Subcutaneous adipose tissue (tissue), 4 donors: ENCODE results near the gene IST1. TPM values are rescaled to one million over a fixed set of nuclear protein-coding genes. Genes with fewer than 3 reads are reported as not detected.

ENCODE experiments used
- CTCF ChIP-seq: fragments of 450-650 bp; IDR thresholded peaks from one replicate; pipeline ENCODE4 v1.5.1; 2016; ENCODE audit warnings: low read depth, mild to moderate bottlenecking, control low read depth, antibody characterized with exemption, moderate library complexity
- total RNA-seq, 4 donors: library from RNA; depleted of rRNA; stranded (reverse); fragments of >200 nt; gene quantifications; one replicate each; pipeline ENCODE4 v1.1.0, GENCODE V29; 2016

Gene IST1
- total RNA-seq, 4 donors from 2014 or later, result 186 to 219 (median 195) TPM

GRCh38 chr16:71911121-71911520 lies 15.8 kb downstream of the IST1 start:
- no peak for TF ChIP-seq CTCF

- TF ChIP-seq CTCF, result no peak
Observed at GRCh38 chr16:71912534-71913275, 17.4 kb downstream of the IST1 start.

GRCh38 chr16:71914802-71915201 lies 19.5 kb downstream of the IST1 start:
- TF ChIP-seq CTCF, result no peak

- TF ChIP-seq CTCF, result no peak
Observed at GRCh38 chr16:71915350-71915749, 20.0 kb downstream of the IST1 start.

- no peak for TF ChIP-seq CTCF
Observed at GRCh38 chr16:71916397-71916920, 21.1 kb downstream of the IST1 start.

GRCh38 chr16:71917900-71918299 lies 22.6 kb downstream of the IST1 start:
- TF ChIP-seq CTCF, result no peak

GRCh38 chr16:71919035-71919434 lies 23.7 kb downstream of the IST1 start:
- no peak for TF ChIP-seq CTCF
